PC-3 (cell line): ENCODE measurements around the gene FBRS. TPM values are rescaled to one million over a fixed set of nuclear protein-coding genes. Genes with fewer than 3 reads are reported as not detected.
A peak's percentile ranks its signal among the peaks of the same experiment; 100 is the strongest.

Source experiments
- ATAC-seq: fragments of 200-7000 bp; cut with Tn5 transposase; 2 replicates; pipeline ENCODE4 v1.9.1; 2020; ENCODE audit warnings: mild to moderate bottlenecking, moderate library complexity
- BruUV-seq: library from RNA; stranded (reverse); fragments of 400-500 nt; replicated peaks from 2 replicates; lab custom pipeline; 2021; lab: Mats Ljungman, UMichigan
- CTCF ChIA-PET: fragments of 300-600 bp; sonication (Branson Sonifier 250); formaldehyde crosslinking; loops from one replicate; lab custom pipeline; 2022; ENCODE audit warnings: antibody characterized with exemption; lab: Charles Lee
- POLR2A ChIA-PET: fragments of 300-600 bp; sonication (Branson Sonifier 250); formaldehyde crosslinking; loops from one replicate; lab custom pipeline; 2022; ENCODE audit warnings: antibody characterized with exemption; ENCODE audit not compliant: unreplicated experiment; lab: Charles Lee
- DNase-seq: peaks from one replicate; pipeline ENCODE4 v3.0.0-alpha.2; 2015
- H2AFZ ChIP-seq: fragments of 300-600 bp; sonication (generic); 2 replicates; pipeline ENCODE4 v1.6.0; 2016; ENCODE audit warnings: antibody characterized with exemption, low read length
- H3F3A ChIP-seq: fragments of 300-600 bp; sonication (generic); one replicate; pipeline ENCODE4 v1.6.0; 2017; ENCODE audit warnings: antibody characterized with exemption, low read length, control low read depth, mild to moderate bottlenecking; ENCODE audit not compliant: unreplicated experiment
- H3K27ac ChIP-seq: fragments of 300-600 bp; sonication (generic); 2 replicates; pipeline ENCODE4 v1.5.1; 2016; ENCODE audit warnings: mild to moderate bottlenecking, low read length
- H3K27me3 ChIP-seq: fragments of 300-600 bp; sonication (generic); 2 replicates; pipeline ENCODE4 v1.6.1; 2016; ENCODE audit warnings: low read length, mixed read lengths
- H3K36me3 ChIP-seq: fragments of 300-600 bp; sonication (generic); 2 replicates; pipeline ENCODE4 v1.6.1; 2016; ENCODE audit warnings: low read depth, mixed run types, low read length, mixed read lengths
- H3K4me1 ChIP-seq: fragments of 300-600 bp; sonication (generic); 2 replicates; pipeline ENCODE4 v1.5.1; 2016; ENCODE audit warnings: low read length; ENCODE audit not compliant: insufficient read depth
- H3K4me2 ChIP-seq: fragments of 300-600 bp; sonication (generic); 2 replicates; pipeline ENCODE4 v1.6.0; 2016; ENCODE audit warnings: low read length
- H3K4me3 ChIP-seq: fragments of 300-600 bp; sonication (generic); 2 replicates; pipeline ENCODE4 v1.5.1; 2016; ENCODE audit warnings: mild to moderate bottlenecking, low read length, mixed read lengths
- H3K79me2 ChIP-seq: fragments of 300-600 bp; sonication (generic); 2 replicates; pipeline ENCODE4 v1.6.1; 2017; ENCODE audit warnings: low read length, mixed read lengths
- H3K9ac ChIP-seq: fragments of 300-600 bp; sonication (generic); 2 replicates; pipeline ENCODE4 v1.6.0; 2016; ENCODE audit warnings: mild to moderate bottlenecking, low read length
- H3K9me2 ChIP-seq: fragments of 300-600 bp; sonication (generic); replicated peaks from 2 replicates; pipeline ENCODE4 v1.6.1; 2016; ENCODE audit warnings: mixed run types, low read length, mixed read lengths
- H3K9me3 ChIP-seq: fragments of 300-600 bp; sonication (generic); 2 replicates; pipeline ENCODE4 v1.6.1; 2016; ENCODE audit warnings: low read length, mixed read lengths
- H4K20me1 ChIP-seq: fragments of 300-600 bp; sonication (generic); 2 replicates; pipeline ENCODE4 v1.6.1; 2016; ENCODE audit warnings: low read length, mixed read lengths
- EZH2 ChIP-seq: fragments of 300-600 bp; sonication (generic); IDR thresholded peaks from one replicate; pipeline ENCODE4 v1.6.1; 2017; ENCODE audit warnings: antibody characterized with exemption, mild to moderate bottlenecking, low read length; ENCODE audit not compliant: unreplicated experiment
- EZH2phosphoT487 ChIP-seq: fragments of 300-600 bp; sonication (generic); IDR thresholded peaks from 2 replicates; pipeline ENCODE4 v1.6.1; 2018; ENCODE audit warnings: mild to moderate bottlenecking, antibody characterized with exemption, low read length, borderline replicate concordance
- intact Hi-C: fragments of 100-400 bp; cut with micrococcal nuclease; formaldehyde crosslinking; loops from 2 replicates; pipeline ENCODE4 v1.9.0; 2023
- total RNA-seq: library from RNA; depleted of rRNA; stranded (reverse); fragments of >200 nt; gene quantifications from 2 replicates; pipeline ENCODE4 v1.2.3, GENCODE V29; 2014
- TF ChIP-seq, protein P1 (sequence below): fragments of 300-600 bp; sonication (generic); conservative IDR thresholded peaks from 2 replicates; pipeline ENCODE4 v1.5.1; 2017; ENCODE audit warnings: antibody characterized with exemption, low read depth, mild to moderate bottlenecking, low read length

FBRS gene
- total RNA-seq, 1 experiment from 2014 or later: 22.2 TPM

DNA sequence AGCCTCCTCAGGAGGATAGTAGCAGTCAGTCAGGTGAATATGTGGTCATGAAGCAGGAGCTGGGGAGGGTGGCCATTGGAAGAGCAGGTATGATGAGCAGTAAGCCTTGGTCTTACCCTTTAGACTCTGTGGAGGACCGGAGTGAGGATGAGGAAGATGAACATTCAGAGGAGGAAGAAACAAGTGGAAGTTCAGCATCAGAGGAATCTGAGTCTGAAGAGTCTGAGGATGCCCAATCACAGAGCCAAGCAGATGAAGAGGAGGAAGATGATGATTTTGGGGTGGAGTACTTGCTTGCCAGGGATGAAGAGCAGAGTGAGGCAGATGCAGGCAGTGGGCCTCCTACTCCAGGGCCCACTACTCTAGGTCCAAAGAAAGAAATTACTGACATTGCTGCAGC is 53.5 kb downstream of the FBRS start:
- TSS peak; percentile 59 for BruUV-seq
- no peaks in the 10 kb centered on the region for H3K9me2 ChIP-seq
- H3K9me3 ChIP-seq: no peaks in the 10 kb centered on the region
- TF ChIP-seq, protein P1, sequence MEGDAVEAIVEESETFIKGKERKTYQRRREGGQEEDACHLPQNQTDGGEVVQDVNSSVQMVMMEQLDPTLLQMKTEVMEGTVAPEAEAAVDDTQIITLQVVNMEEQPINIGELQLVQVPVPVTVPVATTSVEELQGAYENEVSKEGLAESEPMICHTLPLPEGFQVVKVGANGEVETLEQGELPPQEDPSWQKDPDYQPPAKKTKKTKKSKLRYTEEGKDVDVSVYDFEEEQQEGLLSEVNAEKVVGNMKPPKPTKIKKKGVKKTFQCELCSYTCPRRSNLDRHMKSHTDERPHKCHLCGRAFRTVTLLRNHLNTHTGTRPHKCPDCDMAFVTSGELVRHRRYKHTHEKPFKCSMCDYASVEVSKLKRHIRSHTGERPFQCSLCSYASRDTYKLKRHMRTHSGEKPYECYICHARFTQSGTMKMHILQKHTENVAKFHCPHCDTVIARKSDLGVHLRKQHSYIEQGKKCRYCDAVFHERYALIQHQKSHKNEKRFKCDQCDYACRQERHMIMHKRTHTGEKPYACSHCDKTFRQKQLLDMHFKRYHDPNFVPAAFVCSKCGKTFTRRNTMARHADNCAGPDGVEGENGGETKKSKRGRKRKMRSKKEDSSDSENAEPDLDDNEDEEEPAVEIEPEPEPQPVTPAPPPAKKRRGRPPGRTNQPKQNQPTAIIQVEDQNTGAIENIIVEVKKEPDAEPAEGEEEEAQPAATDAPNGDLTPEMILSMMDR: no peak
- no peak for TF ChIP-seq EZH2
- TF ChIP-seq EZH2phosphoT487: no peak
- ChIA-PET CTCF (no interaction called here), POLR2A (no interaction called here)
- H3K27ac ChIP-seq: no peak overlapping the region
- intact Hi-C loops: no loop called here
- H3K4me2 ChIP-seq: no peak overlapping the region
- DNase-seq (no peak), ATAC-seq (no peak)
- H3K36me3 ChIP-seq: peaks cover 72% of the 10 kb centered on the region
- H3K27me3 ChIP-seq: no peaks in the 10 kb centered on the region
- H3K79me2 ChIP-seq: peaks cover 17% of the 10 kb centered on the region
- no peak overlapping the region for H3K4me3 ChIP-seq
- H3K4me1 ChIP-seq: peaks cover 16% of the 10 kb centered on the region
- H4K20me1 ChIP-seq: no peaks in the 10 kb centered on the region; the same call in 1 of the 2 replicates
- no peak overlapping the region for H3K9ac ChIP-seq
- H2AFZ ChIP-seq: no peak overlapping the region
- H3F3A ChIP-seq: no peaks in the 10 kb centered on the region

DNA sequence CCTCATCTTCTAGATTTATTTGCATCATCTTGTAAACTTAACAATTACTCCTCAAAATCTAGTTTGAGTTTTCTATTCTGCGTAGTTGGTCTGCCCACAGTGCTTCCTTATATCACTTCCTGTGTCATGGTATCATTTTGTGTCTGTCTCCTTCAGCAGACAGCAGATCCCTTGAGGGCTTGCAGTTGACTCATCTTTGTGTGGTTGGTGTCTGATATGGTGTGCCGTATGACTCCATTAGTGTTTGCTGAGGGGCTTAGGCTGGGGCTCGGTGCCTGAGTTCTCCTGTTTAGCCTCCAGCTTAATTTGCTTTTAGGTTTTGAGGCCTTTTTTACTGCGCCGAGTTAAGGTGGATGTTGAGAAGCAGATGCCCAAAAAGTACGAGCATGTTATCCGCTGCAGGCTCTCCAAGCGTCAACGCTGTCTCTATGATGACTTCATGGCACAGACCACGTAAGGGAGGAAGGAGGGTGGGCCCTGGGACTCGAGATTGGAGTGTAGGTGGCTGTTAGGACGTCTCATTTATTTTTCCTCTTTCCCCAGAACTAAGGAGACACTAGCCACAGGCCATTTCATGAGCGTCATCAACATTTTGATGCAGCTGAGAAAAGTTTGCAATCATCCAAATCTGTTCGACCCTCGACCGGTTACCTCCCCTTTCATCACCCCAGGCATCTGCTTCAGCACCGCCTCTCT is 57.7 kb downstream of the FBRS start:
- Histone ChIP-seq H3K9ac (no peak overlapping the region), H3K79me2 (peaks cover 30% of the 10 kb centered on the region), H3K4me3 (no peak overlapping the region), H3K27ac (0 out of 2 replicates have a peak overlapping the region, but pooled peaks have one; percentile 10), H3K9me2 (no peaks in the 10 kb centered on the region), H2AFZ (no peak overlapping the region), H3K36me3 (peaks cover 59% of the 10 kb centered on the region), H3K4me2 (no peak overlapping the region), H3K9me3 (no peaks in the 10 kb centered on the region), H3K27me3 (no peaks in the 10 kb centered on the region), H3F3A (no peaks in the 10 kb centered on the region), H3K4me1 (peaks cover 24% of the 10 kb centered on the region), H4K20me1 (no peaks in the 10 kb centered on the region; the same call in 1 of the 2 replicates)
- CTCF ChIA-PET: interaction anchor here (0.6 kb wide), 1 partner anchor 21 kb away, joined by 3 read pairs; no protein-coding TSS in a partner anchor
- ATAC-seq: peak; percentile 47; the same call in 1 of the 2 replicates
- no peak for TF ChIP-seq EZH2phosphoT487
- TF ChIP-seq EZH2: no peak
- TF ChIP-seq, protein P1: no peak
- intact Hi-C loops: no loop called here
- BruUV-seq: no TSS peak
- DNase-seq: peak; percentile 25
- POLR2A ChIA-PET: no interaction called here

DNA sequence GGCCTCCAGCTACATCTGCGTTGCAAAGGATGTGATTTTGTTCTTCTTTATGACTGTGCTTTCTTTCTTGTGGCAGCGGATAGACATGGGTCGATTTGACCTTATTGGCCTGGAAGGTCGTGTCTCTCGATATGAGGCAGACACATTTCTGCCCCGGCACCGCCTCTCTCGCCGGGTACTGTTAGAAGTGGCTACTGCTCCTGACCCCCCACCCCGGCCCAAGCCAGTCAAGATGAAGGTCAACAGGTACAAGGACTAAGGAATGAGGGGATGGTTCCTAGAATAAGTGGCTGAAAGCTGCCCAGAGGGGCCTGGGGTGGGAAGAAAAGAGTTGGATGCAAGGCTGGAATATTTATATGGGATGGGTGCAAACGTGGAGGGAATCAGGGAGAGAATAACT is 61.9 kb downstream of the FBRS start:
- TF ChIP-seq EZH2 (no peak), EZH2phosphoT487 (no peak)
- TF ChIP-seq, protein P1: no peak
- H3K27me3 ChIP-seq: no peaks in the 10 kb centered on the region
- H3F3A ChIP-seq: no peaks in the 10 kb centered on the region
- peak overlapping the region; percentile 94; the same call in 1 of the 2 replicates for H3K27ac ChIP-seq
- H3K9me2 ChIP-seq: no peaks in the 10 kb centered on the region
- DNase-seq: no peak
- H3K9me3 ChIP-seq: no peaks in the 10 kb centered on the region
- H3K36me3 ChIP-seq: peaks cover 65% of the 10 kb centered on the region
- POLR2A ChIA-PET: no interaction called here
- H3K79me2 ChIP-seq: peaks cover 56% of the 10 kb centered on the region
- no peak overlapping the region for H3K4me2 ChIP-seq
- intact Hi-C loops: no loop called here
- H3K4me3 ChIP-seq: no peak overlapping the region
- no TSS peak for BruUV-seq
- CTCF ChIA-PET: interaction anchor here (0.5 kb wide), 1 partner anchor 631 kb away, joined by 8 read pairs; no protein-coding TSS in a partner anchor
- H2AFZ ChIP-seq: no peak overlapping the region
- H3K4me1 ChIP-seq: peaks cover 33% of the 10 kb centered on the region
- no peak for ATAC-seq
- no peak overlapping the region for H3K9ac ChIP-seq
- no peaks in the 10 kb centered on the region for H4K20me1 ChIP-seq
